Posterior cingulate gyrus (tissue), 11 donors: ENCODE measurements around the gene RHOJ.
"Not testable (repeated sequence)": the region's sequence is repeated elsewhere in the genome, so short reads cannot be mapped to it uniquely, and the experiment has no call there.

Source experiments
- DNase-seq, 10 donors: peaks; one replicate each; pipeline versions ENCODE4 v3.0.0 to v3.0.0-alpha.2; 2020 to 2021; ENCODE audit warnings: mixed read lengths in 3 of 10
- intact Hi-C: fragments of 100-400 bp; cut with DNase I; formaldehyde crosslinking; loops from one replicate; pipeline ENCODE4 v1.15.1; 2023

The RHOJ gene

DNA sequence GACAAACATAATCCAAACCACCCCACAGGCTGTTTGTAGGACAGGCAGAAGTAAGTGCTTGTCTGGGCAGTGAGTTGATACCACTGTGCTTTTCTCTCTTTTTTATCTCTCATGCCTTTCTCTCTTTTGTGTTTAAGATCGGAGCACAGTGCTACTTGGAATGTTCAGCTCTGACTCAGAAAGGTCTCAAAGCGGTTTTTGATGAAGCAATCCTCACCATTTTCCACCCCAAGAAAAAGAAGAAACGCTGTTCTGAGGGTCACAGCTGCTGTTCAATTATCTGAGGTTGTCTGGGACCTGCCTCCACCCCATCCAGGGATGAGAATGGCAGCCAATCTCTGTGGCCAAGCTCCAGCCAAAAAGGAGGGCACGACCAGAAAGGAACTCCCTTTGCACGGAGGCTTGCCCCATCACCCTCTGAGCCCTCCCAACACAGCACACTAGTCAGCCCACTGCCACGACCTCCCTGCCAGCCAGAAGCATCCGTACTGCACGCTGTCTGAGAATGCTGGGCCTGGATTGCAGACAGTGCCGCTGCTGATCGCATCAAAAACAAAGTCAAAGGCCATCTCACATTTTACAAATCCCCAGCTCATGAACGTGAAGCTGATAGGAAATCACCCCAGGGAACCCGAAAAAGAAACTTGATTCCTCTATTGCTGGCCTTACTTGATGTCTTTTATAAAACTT, 86.6 kb downstream of the RHOJ start:
- intact Hi-C loops = no loop called here
- DNase-seq = no peak

DNA sequence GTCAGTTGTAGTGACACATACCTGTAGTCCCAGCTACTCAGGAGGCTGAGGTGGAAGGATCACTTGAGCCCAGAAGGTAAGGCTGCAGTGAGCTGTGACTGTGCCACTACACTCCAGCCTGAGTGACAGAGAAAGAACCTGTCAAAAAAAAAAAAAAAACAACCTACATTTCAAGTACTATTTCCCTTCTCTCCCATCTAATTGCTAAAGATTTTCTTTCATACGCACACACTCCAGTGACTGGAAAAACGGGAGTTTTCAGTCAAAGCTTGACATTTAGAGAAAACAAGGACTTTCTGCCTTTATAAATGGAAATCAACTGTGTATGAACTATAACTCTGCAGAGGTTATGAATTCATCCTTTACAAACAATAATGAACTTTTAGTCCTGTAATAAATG, 88.6 kb downstream of the RHOJ start:
- intact Hi-C loops = no loop called here
- DNase-seq = no peak

DNA sequence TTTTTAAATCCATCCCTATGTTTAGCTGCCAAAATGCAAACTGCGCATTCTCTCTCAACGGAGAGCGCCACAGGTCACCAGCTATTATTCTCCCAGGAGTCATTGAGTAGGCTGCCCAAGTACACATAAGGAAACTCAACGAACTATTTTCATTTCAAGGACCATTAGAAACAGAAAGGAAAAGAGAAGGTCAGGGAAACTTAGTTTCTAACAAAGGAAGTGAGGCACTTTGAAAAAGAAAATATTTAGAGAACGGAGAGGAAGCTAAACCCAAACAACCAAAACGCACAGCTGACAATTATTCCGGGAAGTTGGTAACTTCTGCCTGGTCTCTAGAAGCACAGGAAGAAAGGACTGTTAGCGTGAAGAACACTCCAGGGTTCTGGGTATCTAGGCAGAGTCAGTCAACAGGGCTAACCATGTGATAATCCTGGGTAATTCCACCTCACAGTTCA, 91.0 kb downstream of the RHOJ start:
- intact Hi-C loops = no loop called here
- no peak for DNase-seq

DNA sequence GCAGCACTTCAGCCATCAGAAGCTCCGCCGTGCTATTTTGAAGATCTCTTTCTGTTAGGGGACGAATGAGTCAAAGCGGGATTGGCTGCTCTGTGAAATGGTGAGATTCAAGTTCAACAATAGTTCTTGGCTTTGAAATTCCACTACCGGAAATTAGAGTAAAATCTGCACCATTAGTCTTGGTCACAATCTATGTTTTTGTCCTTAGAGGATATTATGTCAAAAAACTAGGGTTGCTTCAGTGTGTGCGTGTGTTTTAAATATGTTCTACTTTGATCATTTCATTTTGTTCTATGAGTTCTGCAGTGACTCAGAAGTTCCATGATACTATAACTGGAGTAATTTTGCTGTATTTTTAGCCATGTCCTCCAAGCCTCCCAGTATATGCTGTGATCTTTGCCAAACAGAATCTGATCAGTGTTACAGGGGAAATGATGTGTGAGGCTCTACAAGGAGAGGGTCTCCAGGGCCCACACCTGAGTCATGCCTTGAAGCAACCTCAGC, 91.9 kb downstream of the RHOJ start:
- intact Hi-C loops = no loop called here
- DNase-seq = no peak

DNA sequence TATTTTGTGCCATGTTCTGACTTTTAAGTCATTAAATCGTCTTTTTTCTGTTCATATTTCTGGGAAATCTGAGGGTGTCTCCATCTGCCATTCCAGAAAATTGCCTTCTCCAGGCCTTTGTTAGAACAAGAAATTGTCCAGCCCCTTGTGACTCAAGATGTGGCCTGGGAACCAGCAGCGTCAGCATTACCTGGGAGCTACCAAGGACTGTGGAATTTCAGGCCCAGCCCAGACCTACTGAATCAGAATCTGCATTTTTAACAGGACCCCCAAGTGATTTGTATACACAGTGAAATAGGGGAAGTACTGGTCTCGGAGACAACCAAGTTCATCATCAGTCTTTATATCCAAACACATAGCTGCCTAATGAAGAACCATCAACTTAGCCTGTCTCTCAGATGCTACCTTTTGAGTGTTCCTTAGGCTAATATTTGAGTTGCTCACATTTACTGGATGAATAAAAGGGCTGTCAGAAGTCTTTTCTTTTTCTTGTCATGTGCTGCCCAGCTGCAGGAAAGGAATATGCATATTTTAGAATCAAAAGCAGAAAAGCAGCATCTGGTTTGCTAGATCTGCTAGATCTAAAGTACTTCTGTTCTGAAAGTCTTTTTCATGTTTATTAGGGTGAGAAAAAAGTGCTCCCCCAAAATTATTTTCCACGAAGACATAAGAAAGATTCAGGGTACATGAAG, 93.3 kb downstream of the RHOJ start:
- no peak for DNase-seq
- intact Hi-C loops = no loop called here

DNA sequence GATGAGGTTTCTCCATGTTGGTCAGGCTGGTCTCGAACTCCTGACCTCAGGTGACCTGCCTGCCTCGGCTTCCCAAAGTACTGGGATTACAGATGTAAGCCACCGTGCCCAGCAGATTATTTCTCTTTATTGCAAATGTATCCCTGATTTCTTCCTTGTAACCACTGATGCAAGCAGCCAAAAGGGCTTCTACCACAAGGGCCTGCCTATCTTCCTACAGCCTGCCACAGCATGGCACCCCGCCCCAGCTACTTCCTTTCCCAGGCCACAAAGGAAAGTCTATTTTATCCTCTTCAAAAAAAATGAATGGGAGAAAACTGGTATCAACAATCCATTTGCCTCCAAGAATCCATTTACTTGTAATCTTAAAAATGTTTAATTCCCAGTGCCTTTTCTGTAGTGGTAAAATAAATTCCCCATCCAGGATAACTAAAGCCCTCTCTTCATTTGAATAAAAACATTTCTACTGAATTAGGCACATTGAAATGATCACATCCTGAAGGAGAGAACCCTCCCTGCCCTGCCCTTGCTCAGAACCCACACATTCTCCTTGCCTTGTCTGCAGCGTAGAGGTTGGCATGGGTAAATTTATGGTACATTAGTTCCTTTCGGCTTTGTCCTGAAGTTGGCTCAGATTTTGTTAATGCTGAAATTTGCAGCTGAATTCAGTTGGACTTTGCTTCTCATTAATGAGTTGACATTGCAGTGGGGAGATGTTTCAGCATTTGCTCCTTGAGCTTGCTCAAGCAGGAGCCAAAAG, 95.3 kb downstream of the RHOJ start:
- DNase-seq = no peak
- intact Hi-C loops = no loop called here

DNA sequence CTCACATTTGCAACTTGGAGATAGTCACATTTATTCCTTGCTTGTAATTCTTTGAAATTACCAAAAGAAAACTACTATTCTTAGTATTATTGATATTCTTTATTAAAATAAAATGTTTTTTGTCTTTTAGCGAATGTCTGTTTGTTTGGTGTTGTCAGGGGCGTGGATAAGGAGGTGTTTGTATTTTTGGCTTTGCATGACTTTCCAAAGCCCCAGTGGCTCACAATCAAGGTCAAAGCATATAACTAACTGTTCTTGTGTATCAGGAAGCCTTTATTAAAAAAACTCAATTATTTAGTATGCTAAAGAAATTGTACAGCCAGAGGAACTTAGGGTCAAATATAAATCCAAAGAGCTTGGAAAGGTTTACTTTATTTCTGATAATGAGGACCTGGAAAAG, 96.6 kb downstream of the RHOJ start:
- DNase-seq = no peak
- intact Hi-C loops = no loop called here

DNA sequence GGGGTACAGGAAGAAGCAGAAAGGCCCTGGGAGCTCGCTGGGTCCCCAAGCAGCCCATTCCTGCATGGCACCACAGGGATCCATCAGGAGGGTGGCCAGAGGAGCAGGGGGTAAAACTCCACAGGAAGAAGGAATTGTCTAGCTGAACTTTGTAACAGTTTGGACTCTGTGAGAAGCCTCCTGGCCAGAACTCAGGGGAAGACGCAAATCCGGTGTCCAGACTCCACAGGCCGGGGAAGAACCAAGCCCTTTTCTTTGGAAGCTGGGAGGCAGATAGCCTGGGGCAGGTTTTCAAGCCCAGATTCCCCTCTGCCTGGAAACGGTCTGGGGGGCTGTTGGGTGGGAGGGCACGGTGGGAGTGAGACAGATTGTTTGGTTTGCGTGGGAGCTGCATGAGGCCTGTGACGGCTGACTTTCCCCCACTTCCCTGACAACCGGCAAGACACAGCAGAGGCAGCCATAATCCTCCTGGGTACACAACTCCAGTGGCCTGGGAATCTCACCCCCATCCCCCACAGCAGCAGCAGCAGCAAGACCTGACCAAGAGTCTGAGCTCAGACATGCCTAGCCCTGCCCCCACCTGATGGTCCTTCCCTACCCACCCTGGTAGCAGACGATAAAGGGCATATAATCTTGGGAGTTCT, 97.8 kb downstream of the RHOJ start:
- no peak for DNase-seq
- intact Hi-C loops = no loop called here

DNA sequence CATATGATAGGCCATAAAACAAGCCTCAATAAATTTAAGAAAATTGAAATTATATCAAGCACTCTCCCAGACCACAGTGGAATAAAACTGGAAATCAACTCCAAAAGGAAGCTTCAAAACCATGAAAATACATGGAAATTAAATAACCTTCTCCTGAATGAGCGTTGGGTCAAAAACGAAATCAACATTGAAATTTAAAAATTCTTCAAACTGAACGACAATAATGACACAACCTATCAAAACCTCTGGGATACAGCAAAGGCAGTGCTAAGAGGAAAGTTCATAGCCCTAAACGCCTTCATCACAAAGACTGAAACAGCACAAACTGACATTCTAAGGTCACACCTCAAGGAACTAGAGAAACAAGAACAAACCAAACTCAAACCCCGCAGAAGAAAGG, 100.2 kb downstream of the RHOJ start:
- intact Hi-C loops, DNase-seq: not testable (repeated sequence)

DNA sequence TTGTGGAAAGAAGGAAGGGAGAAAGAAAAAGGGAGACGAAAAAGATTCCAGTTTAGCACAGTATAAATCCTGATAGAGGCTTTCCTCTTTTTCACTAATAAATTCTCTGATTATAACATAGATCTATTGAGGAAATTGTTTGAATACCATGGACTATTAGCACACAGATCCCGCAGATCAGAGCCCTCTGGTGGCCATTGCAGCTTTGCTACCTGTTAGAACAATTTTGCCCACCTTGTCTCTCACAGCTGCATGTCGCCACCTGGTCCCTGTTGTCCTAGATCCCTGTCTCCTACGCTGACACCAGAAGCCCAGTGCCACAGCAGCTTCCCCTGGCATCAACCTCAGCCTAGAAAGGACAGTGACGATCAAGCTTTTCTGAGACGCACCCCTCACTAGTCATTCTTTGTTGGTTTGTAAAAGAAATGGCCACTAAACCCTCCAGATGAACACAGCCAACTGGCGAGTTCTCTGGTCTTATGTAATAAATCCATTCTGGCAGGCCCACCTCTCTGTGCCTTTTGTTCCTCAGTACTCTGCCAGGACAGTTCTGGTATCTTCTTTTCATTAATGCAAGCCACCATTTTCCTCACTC, 104.6 kb downstream of the RHOJ start:
- DNase-seq = no peak
- intact Hi-C loops = no loop called here

DNA sequence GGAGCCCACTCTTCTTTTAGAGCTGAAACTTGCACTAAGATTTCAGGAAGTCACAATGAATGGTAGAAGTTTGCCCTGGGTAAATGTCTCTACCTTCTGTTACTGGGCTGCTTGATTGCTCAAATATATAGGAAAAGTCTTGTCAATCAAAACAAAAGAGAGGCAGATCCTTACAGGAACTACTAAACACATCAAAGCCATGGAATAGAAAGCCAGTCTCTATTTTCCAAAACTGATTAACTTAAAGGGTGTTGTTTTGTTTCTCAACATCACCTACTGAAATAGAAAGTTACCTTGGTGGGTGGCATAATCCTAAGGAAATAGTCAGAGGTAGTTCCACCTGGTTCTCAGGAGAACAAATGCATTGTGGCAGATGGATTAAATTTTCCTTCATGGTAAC, 114.6 kb downstream of the RHOJ start, which contains the start of gene GPHB5:
Gene GPHB5 (minus strand): TSS at position 101 of the 400 bp plus-strand sequence. CDS start 1,086 bp downstream, outside the sequence.
- intact Hi-C loops = no loop called here
- no peak for DNase-seq

DNA sequence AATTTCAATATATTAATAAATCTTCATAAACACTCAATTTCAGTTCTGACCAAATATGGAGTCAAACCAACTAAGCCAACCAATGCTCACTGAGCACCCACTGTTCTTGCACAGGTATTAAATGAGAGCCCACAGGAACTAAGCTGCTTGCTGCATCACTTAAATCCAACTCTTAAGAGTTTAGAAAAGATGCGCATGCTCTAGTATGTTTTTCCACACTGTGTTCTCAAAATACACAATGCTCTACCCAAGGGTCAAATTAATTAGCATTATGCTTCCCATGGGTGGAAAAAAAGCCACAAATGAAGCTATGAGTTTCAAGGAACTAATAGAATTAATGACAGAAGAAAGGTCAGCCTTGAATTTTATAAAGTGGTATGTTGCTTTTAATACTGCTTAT, 118.2 kb downstream of the RHOJ start:
- intact Hi-C loops = no loop called here
- DNase-seq = no peak

DNA sequence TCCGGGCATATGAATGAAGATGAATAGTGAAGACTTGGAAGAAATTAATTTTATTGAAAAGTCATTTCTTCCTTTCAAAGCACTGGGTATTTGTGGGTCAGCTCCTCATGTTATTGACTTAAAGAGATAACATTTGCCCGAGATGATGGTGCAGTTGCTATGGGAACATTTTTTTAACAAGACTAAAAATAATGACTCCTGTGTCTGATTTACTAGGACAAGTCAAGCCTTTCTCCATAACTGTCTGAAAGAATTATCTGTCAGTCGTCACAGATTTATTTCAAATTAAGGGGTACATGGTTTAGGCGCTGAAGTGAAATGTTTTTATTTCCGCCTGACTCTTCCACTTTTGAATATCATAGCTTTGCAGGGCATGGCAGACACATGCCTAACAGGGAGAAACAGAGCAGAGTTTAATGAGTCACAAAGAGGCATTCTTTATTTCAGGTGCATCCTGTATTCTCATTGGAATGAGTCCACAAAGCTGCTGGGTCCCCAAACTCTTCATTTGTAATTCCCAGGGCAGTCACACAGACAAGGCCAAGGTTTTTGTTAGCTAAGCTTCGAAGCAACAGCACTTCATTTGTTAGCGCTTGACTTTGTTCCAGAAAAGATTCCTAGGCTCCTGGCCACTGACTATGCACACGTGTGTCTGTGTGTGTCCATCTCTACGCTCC, 118.8 kb downstream of the RHOJ start:
- DNase-seq = no peak
- intact Hi-C loops = no loop called here

DNA sequence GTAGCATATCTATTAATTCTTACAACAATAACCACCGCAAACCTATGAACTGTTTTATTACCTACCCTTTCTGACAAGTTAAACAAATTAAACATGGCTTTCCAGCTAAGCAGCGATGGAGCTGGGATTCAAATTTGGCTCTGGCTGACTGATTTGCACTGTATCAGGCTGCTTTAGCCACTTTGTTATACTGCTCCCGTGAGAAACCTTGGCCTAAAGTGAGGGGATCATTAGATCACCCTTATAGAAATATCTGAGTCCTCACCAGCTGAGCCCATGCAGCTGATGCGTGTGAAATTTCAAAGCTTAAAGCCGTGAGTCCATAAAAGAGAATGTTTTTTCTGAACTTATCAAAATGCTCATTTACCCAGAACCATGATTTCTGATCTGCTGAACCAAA, 122.6 kb downstream of the RHOJ start:
- intact Hi-C loops = no loop called here
- DNase-seq = no peak

DNA sequence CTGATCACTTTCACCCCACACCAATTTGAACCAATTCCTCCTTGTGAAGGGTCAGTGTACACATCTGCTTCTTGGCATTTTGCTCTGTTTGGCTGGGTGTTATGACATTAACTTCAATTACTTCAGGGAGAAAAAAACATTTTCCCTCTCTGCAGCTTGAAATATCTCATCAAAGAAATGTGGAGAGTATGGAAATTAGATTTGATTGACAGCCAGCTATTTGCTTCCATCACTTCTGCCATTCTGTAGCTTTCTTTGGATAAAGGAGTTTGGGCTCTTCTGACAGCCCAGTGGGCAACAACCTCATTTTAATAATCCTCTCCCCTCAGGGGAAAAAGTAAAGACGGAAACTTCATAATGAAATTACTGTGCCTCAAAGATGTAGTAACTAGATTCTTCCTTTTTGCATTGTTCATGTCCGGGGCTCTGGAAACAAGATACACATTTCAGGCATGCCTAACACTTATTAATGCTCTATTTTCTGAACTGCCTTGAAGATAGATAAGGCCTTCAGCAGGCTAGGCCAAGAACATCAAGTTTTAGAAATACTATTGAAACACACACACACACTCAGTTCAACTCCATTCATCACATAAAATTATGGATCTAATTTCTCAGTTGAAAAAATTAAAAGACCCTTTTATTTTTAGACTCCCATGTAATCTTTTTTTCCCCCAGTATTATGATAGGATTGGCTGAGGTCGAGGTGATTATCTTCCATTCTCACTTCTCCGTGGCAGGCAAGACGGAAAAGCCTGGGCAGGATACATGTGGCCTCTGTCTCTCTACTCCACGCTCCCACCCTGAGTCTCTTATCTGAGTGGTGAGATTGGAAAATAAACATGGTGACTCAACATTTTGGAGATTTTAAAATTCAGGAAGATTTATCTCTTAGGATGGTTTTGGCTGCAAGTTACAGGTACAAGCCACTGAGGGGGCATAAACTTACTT, 124.8 kb downstream of the RHOJ start:
- no peak for DNase-seq
- intact Hi-C loops = no loop called here

DNA sequence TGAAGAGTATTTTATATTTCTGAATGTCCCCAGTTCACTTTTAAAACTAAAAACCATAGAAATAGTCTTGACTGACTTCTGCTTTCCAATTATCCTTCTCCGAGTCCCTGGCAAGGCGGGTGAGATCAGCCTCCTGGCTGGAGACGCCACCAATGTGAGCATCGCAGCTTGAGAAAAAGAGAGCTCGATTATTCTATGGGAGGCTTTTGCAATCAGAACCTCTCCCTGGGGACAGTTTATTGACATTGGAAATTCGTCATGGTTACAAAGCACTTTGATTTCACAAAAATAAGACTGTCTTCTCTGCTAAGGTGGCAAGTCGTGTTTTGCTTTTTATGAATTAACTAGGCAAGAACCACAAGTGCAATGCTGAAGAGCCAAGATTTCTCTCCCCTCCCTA, 138.1 kb downstream of the RHOJ start:
- no peak for DNase-seq
- intact Hi-C loops = no loop called here
